Endothelial cell (in vitro differentiated cells): ENCODE data around the gene CLDN14. TPM values are rescaled to one million over a fixed set of nuclear protein-coding genes. Genes with fewer than 3 reads are reported as not detected.
A peak's percentile ranks its signal among the peaks of the same experiment; 100 is the strongest.

Source experiments
- DNase-seq: peaks from one replicate; pipeline ENCODE4 v3.0.0; 2021; ENCODE audit warnings: low spot score
- H3K27ac Mint-ChIP-seq: one replicate; pipeline ENCODE4 v1.8.0; 2021; ENCODE audit warnings: mixed read lengths, inconsistent platforms; ENCODE audit not compliant: unreplicated experiment
- H3K27me3 Mint-ChIP-seq: one replicate; pipeline ENCODE4 v1.8.0; 2021; ENCODE audit warnings: mild to moderate bottlenecking, moderate library complexity, mixed read lengths, inconsistent platforms; ENCODE audit not compliant: unreplicated experiment
- H3K36me3 Mint-ChIP-seq: one replicate; pipeline ENCODE4 v1.8.0; 2021; ENCODE audit warnings: mild to moderate bottlenecking, low read depth, mixed read lengths, inconsistent platforms; ENCODE audit not compliant: unreplicated experiment
- H3K4me1 Mint-ChIP-seq: one replicate; pipeline ENCODE4 v1.8.0; 2021; ENCODE audit warnings: mild to moderate bottlenecking, mixed read lengths, inconsistent platforms; ENCODE audit not compliant: unreplicated experiment
- H3K4me3 Mint-ChIP-seq: one replicate; pipeline ENCODE4 v1.8.0; 2021; ENCODE audit warnings: mild to moderate bottlenecking, mixed read lengths, inconsistent platforms; ENCODE audit not compliant: unreplicated experiment
- H3K9me3 Mint-ChIP-seq: one replicate; pipeline ENCODE4 v1.8.0; 2021; ENCODE audit warnings: mixed read lengths, inconsistent platforms; ENCODE audit not compliant: unreplicated experiment
- CTCF ChIP-seq: fragments of 200-600 bp; sonication (generic); IDR thresholded peaks from one replicate; pipeline ENCODE4 v1.5.0; 2021; ENCODE audit warnings: antibody characterized with exemption; ENCODE audit not compliant: unreplicated experiment
- total RNA-seq: library from RNA; stranded (reverse); fragmentation: NEBNext Ultra II Directional; extraction: Animal tissue kit (Norgen Biotek cat#: 25700); gene quantifications from one replicate; pipeline ENCODE4 v1.2.1, GENCODE V29; 2021; ENCODE audit not compliant: unreplicated experiment

The CLDN14 gene
- total RNA-seq, 1 donor from 2014 or later: not detected

GRCh38 chr21:36441715-36442114, 38.2 kb downstream of the CLDN14 start:
- no peak for TF ChIP-seq CTCF
- DNase-seq: no peak
- Mint-ChIP-seq H3K9me3 (no peaks in the 10 kb centered on the region), H3K4me3 (no peak overlapping the region), H3K4me1 (peaks cover 5% of the 10 kb centered on the region), H3K27me3 (peaks cover 2% of the 10 kb centered on the region), H3K27ac (no peak overlapping the region), H3K36me3 (peaks cover 5% of the 10 kb centered on the region)

GRCh38 chr21:36437745-36438128, 42.2 kb downstream of the CLDN14 start:
- no peak overlapping the region for H3K27ac Mint-ChIP-seq
- H3K27me3 Mint-ChIP-seq: peaks cover 4% of the 10 kb centered on the region
- DNase-seq: no peak
- H3K4me1 Mint-ChIP-seq: peaks cover 6% of the 10 kb centered on the region
- no peaks in the 10 kb centered on the region for H3K9me3 Mint-ChIP-seq
- no peak overlapping the region for H3K4me3 Mint-ChIP-seq
- TF ChIP-seq CTCF: no peak
- H3K36me3 Mint-ChIP-seq: no peaks in the 10 kb centered on the region

GRCh38 chr21:36436829-36437744, 42.8 kb downstream of the CLDN14 start:
- H3K27me3 Mint-ChIP-seq: peaks cover 6% of the 10 kb centered on the region
- H3K27ac Mint-ChIP-seq: no peak overlapping the region
- H3K4me3 Mint-ChIP-seq: no peak overlapping the region
- TF ChIP-seq CTCF: no peak
- peaks cover 9% of the 10 kb centered on the region for H3K4me1 Mint-ChIP-seq
- no peaks in the 10 kb centered on the region for H3K9me3 Mint-ChIP-seq
- DNase-seq: no peak
- H3K36me3 Mint-ChIP-seq: no peaks in the 10 kb centered on the region

GRCh38 chr21:36434144-36434543, 45.8 kb downstream of the CLDN14 start:
- no peak for DNase-seq
- Mint-ChIP-seq H3K27ac (peak overlapping the region; percentile 42), H3K27me3 (peaks cover 8% of the 10 kb centered on the region), H3K9me3 (no peaks in the 10 kb centered on the region), H3K36me3 (no peaks in the 10 kb centered on the region), H3K4me1 (peaks cover 24% of the 10 kb centered on the region), H3K4me3 (no peak overlapping the region)
- TF ChIP-seq CTCF: no peak

- H3K27me3 Mint-ChIP-seq: peaks cover 16% of the 10 kb centered on the region
- no peaks in the 10 kb centered on the region for H3K36me3 Mint-ChIP-seq
- no peak for DNase-seq
- H3K27ac Mint-ChIP-seq: no peak overlapping the region
- H3K4me3 Mint-ChIP-seq: no peak overlapping the region
- peaks cover 32% of the 10 kb centered on the region for H3K4me1 Mint-ChIP-seq
- H3K9me3 Mint-ChIP-seq: no peaks in the 10 kb centered on the region
- no peak for TF ChIP-seq CTCF
Observed at GRCh38 chr21:36433059-36433709, 46.7 kb downstream of the CLDN14 start.
